CD14-positive monocyte (primary cell): ENCODE results near the gene CPNE9. TPM values are rescaled to one million over a fixed set of nuclear protein-coding genes. Genes with fewer than 3 reads are reported as not detected.
A peak's percentile ranks its signal among the peaks of the same experiment; 100 is the strongest.

Experiments
- DNase-seq, 3 donors: peaks; one replicate each; pipeline ENCODE4 v3.0.0-alpha.2; 2011 to 2022
- H2AFZ ChIP-seq: 2 replicates; pipeline ENCODE4 v1.6.0; 2012; ENCODE audit warnings: mild to moderate bottlenecking, low read depth, low read length, inconsistent platforms; ENCODE audit not compliant: insufficient read depth, poor library complexity, severe bottlenecking
- H3K27ac ChIP-seq, 2 donors: 1 replicate in 1 of 2; 2 replicates in 1 of 2; pipeline ENCODE4 v1.5.1; 2012 to 2013; ENCODE audit warnings: low read length in 2 of 2, control low read depth in 1 of 2, inconsistent platforms in 1 of 2, low read depth in 1 of 2, mild to moderate bottlenecking in 1 of 2
- H3K27me3 ChIP-seq, 2 donors: one replicate each; pipeline versions ENCODE4 v1.6.0 to v1.6.1; 2011 to 2013; ENCODE audit warnings: low read length in 2 of 2; ENCODE audit not compliant: control insufficient read depth in 2 of 2, insufficient read depth in 2 of 2
- H3K36me3 ChIP-seq, 2 donors: replicated peaks in 1 of 2; 1 replicate in 1 of 2; 2 replicates in 1 of 2; pipeline versions ENCODE4 v1.5.1 to v1.6.1; 2012 to 2013; ENCODE audit warnings: low read length in 2 of 2, control low read depth in 1 of 2, inconsistent platforms in 1 of 2, mild to moderate bottlenecking in 1 of 2; ENCODE audit not compliant: insufficient read depth in 2 of 2, control insufficient read depth in 1 of 2
- H3K4me1 ChIP-seq, 2 donors: 1 replicate in 1 of 2; 2 replicates in 1 of 2; pipeline versions ENCODE4 v1.5.1 to v1.6.1; 2012 to 2013; ENCODE audit warnings: low read length in 2 of 2, control low read depth in 1 of 2, inconsistent platforms in 1 of 2, mild to moderate bottlenecking in 1 of 2, moderate library complexity in 1 of 2; ENCODE audit not compliant: insufficient read depth in 2 of 2, control insufficient read depth in 1 of 2
- H3K4me2 ChIP-seq: replicated peaks from 2 replicates; pipeline ENCODE3; 2012; ENCODE audit warnings: low read length, moderate library complexity, mild to moderate bottlenecking; ENCODE audit not compliant: poor library complexity, severe bottlenecking; ENCODE audit errors: extremely low read depth
- H3K4me3 ChIP-seq, 3 experiments: fragments of 200-600 bp in 1 of 3; sonication (generic) in 1 of 3; replicated peaks in 1 of 3; 1 replicate in 2 of 3; 2 replicates in 1 of 3; pipeline ENCODE4 v1.5.1; 2011 to 2013; ENCODE audit warnings: low read length in 3 of 3, mild to moderate bottlenecking in 3 of 3, control low read depth in 2 of 3, low read depth in 2 of 3, inconsistent platforms in 1 of 3, moderate library complexity in 1 of 3
- H3K79me2 ChIP-seq: 2 replicates; pipeline ENCODE4 v1.6.0; 2012; ENCODE audit warnings: mild to moderate bottlenecking, control low read depth, inconsistent platforms, low read length, moderate library complexity; ENCODE audit not compliant: insufficient read depth
- H3K9ac ChIP-seq: 2 replicates; pipeline ENCODE4 v1.6.0; 2017; ENCODE audit warnings: low read length, mild to moderate bottlenecking; ENCODE audit not compliant: insufficient read depth, poor library complexity, severe bottlenecking
- H3K9me3 ChIP-seq, 2 donors: replicated peaks in 1 of 2; 1 replicate in 1 of 2; 2 replicates in 1 of 2; pipeline versions ENCODE4 v1.5.1 to v1.6.1; 2012 to 2013; ENCODE audit warnings: low read length in 2 of 2, control low read depth in 1 of 2; ENCODE audit not compliant: control insufficient read depth in 1 of 2, insufficient read depth in 1 of 2
- H4K20me1 ChIP-seq: 2 replicates; pipeline ENCODE4 v1.6.0; 2012; ENCODE audit warnings: mild to moderate bottlenecking, low read length, control low read depth, moderate library complexity; ENCODE audit not compliant: insufficient read depth
- H3K27ac Mint-ChIP-seq, 7 donors: one replicate each; pipeline ENCODE4 v1.8.0; 2020; ENCODE audit warnings: mild to moderate bottlenecking in 7 of 7, mixed read lengths in 7 of 7, moderate library complexity in 6 of 7, inconsistent platforms in 2 of 7
- H3K27me3 Mint-ChIP-seq, 3 donors: one replicate each; pipeline ENCODE4 v1.8.0; 2021 to 2022; ENCODE audit warnings: low read depth in 3 of 3, mild to moderate bottlenecking in 3 of 3, mixed read lengths in 3 of 3, moderate library complexity in 3 of 3, inconsistent platforms in 1 of 3
- H3K36me3 Mint-ChIP-seq, 2 donors: one replicate each; pipeline ENCODE4 v1.8.0; 2020; ENCODE audit warnings: mixed read lengths in 2 of 2, inconsistent platforms in 1 of 2, mild to moderate bottlenecking in 1 of 2
- H3K4me1 Mint-ChIP-seq: one replicate; pipeline ENCODE4 v1.8.0; 2020; ENCODE audit warnings: mild to moderate bottlenecking, mixed read lengths
- H3K4me3 Mint-ChIP-seq, 2 donors: one replicate each; pipeline ENCODE4 v1.8.0; 2020; ENCODE audit warnings: mild to moderate bottlenecking in 2 of 2, mixed read lengths in 2 of 2, moderate library complexity in 1 of 2
- H3K9me3 Mint-ChIP-seq, 7 donors: one replicate each; pipeline ENCODE4 v1.8.0; 2020 to 2022; ENCODE audit warnings: mixed read lengths in 7 of 7, mild to moderate bottlenecking in 6 of 7, moderate library complexity in 6 of 7, inconsistent platforms in 2 of 7
- CTCF ChIP-seq: fragments of 200-600 bp; IDR thresholded peaks from one replicate; pipeline ENCODE4 v1.8.0; 2022; ENCODE audit warnings: antibody characterized with exemption, mild to moderate bottlenecking
- WGBS: methylation state at CpG from one replicate; pipeline ENCODE4 v1.1.5; 2013; ENCODE audit warnings: missing lambda C conversion rate; ENCODE audit not compliant: insufficient coverage; 5-methylcytosine and 5-hydroxymethylcytosine counted together
- intact Hi-C, 2 donors: fragments of 100-400 bp; cut with micrococcal nuclease; formaldehyde crosslinking; loops; one replicate each; pipeline versions ENCODE4 v1.15.0 to v1.15.1; 2023
- polyA plus RNA-seq, 3 donors: library from polyadenylated mRNA; depleted of rRNA in 1 of 3; unstranded in 2 of 3; stranded (reverse) in 1 of 3; fragments of 300-500 nt in 2 of 3; fragments of >200 nt in 1 of 3; fragmentation: Illumina TruSeq in 2 of 3; gene quantifications; 1 replicate in 2 of 3; 2 replicates in 1 of 3; pipeline ENCODE4 v1.2.3, GENCODE V29; 2012 to 2021

CPNE9 gene
- polyA plus RNA-seq, 3 donors = 0.51 to 0.55 TPM; not detected in 1

GRCh38 chr3:9698293-9698692 lies 5.3 kb upstream of the CPNE9 start:
- H4K20me1 ChIP-seq = peaks cover 98% of the 10 kb centered on the region
- H3K9ac ChIP-seq = no peak overlapping the region
- no peak overlapping the region for H3K4me2 ChIP-seq
- peaks cover 0 to 5% of the 10 kb centered on the region in 2 donors for H3K27me3 ChIP-seq
- no peaks in the 10 kb centered on the region for H3K79me2 ChIP-seq
- H3K27ac ChIP-seq = no peak overlapping the region
- peak overlapping the region in 2 of 7 donors; percentile 20 to 31 for H3K27ac Mint-ChIP-seq
- H3K4me3 Mint-ChIP-seq = no peak overlapping the region
- no peaks in the 10 kb centered on the region for H3K9me3 ChIP-seq
- H3K9me3 Mint-ChIP-seq = peaks cover 0 to 3% (median 0%) of the 10 kb centered on the region in 7 donors
- intact Hi-C loops = no loop called here
- peaks cover 96 to 99% of the 10 kb centered on the region in 2 donors for H3K36me3 Mint-ChIP-seq
- no peak overlapping the region for H3K4me3 ChIP-seq
- DNase-seq = no peak
- no peak for TF ChIP-seq CTCF
- WGBS = 100% methylated on average over 1 of the region's 3 CpGs
- H3K27me3 Mint-ChIP-seq = peaks cover 7 to 17% (median 9%) of the 10 kb centered on the region in 3 donors
- peaks cover under 1 to 5% of the 10 kb centered on the region in 2 donors for H3K4me1 ChIP-seq
- H2AFZ ChIP-seq = no peak overlapping the region
- H3K4me1 Mint-ChIP-seq = peaks cover 7% of the 10 kb centered on the region
- peaks cover 97 to 99% of the 10 kb centered on the region in 2 donors for H3K36me3 ChIP-seq

DNA sequence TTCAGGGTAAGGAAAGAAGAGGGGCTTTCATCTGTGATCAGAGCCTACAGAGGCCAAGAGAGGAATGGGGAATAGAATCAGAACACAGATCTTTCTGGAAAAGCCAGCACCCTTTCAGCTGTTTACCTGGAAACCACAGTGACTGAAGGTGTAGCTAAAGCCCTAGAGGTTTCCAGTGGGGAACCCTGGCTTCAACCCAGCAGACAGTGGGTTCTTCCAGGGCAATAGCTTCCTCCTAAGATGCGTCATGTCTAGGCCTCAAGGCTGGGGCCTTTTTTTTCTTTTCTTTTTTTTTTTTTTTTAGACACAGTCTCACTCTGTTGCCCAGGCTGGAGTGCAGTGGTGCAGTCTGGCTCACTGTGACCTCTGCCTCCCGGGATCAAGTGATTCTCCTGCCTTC lies 3.1 kb upstream of the CPNE9 start:
- H3K4me1 Mint-ChIP-seq = peaks cover 22% of the 10 kb centered on the region
- peaks cover 78 to 83% of the 10 kb centered on the region in 2 donors for H3K36me3 Mint-ChIP-seq
- peaks cover 75 to 76% of the 10 kb centered on the region in 2 donors for H3K36me3 ChIP-seq
- H3K27me3 ChIP-seq = peaks cover 10 to 26% of the 10 kb centered on the region in 2 donors
- H3K4me3 ChIP-seq = no peak overlapping the region
- H3K27ac ChIP-seq = no peak overlapping the region
- peak overlapping the region in 2 of 7 donors; percentile 1 to 45 for H3K27ac Mint-ChIP-seq
- no peak for TF ChIP-seq CTCF
- peaks cover 0 to 13% (median 3%) of the 10 kb centered on the region in 7 donors for H3K9me3 Mint-ChIP-seq
- peaks cover 27 to 40% (median 27%) of the 10 kb centered on the region in 3 donors for H3K27me3 Mint-ChIP-seq
- H3K79me2 ChIP-seq = no peaks in the 10 kb centered on the region
- intact Hi-C loops = no loop called here
- H3K4me1 ChIP-seq = peaks cover 15 to 24% of the 10 kb centered on the region in 2 donors
- H3K4me3 Mint-ChIP-seq = no peak overlapping the region
- no peaks in the 10 kb centered on the region for H3K9me3 ChIP-seq
- H4K20me1 ChIP-seq = peaks cover 91% of the 10 kb centered on the region
- WGBS = 100% methylated on average over 1 of the region's 2 CpGs
- no peak overlapping the region for H2AFZ ChIP-seq
- H3K4me2 ChIP-seq = no peak overlapping the region
- DNase-seq = no peak
- no peak overlapping the region for H3K9ac ChIP-seq
